HL-60 (cell line): ENCODE measurements around the gene GDPD5.

Experiments used
- DNase-seq, 2 experiments: peaks; one replicate each; pipeline ENCODE4 v3.0.0-alpha.2; 2010 to 2020; ENCODE audit warnings: low read depth in 1 of 2, low spot score in 1 of 2
- H3K27ac ChIP-seq: fragments of 250-450 bp; sonication (Bioruptor Pico); replicated peaks from 2 replicates; pipeline ENCODE4 v1.5.1; 2020; ENCODE audit warnings: mild to moderate bottlenecking, moderate library complexity
- H3K27me3 ChIP-seq: fragments of 250-450 bp; sonication (Bioruptor Pico); 2 replicates; pipeline ENCODE4 v1.5.1; 2021; ENCODE audit warnings: mild to moderate bottlenecking, moderate library complexity; ENCODE audit not compliant: insufficient read depth, poor library complexity, severe bottlenecking
- H3K4me3 ChIP-seq: replicated peaks from 2 replicates; pipeline ENCODE4 v1.5.1; 2011; ENCODE audit warnings: mild to moderate bottlenecking, control low read depth, low read length; ENCODE audit not compliant: insufficient read depth
- CTCF ChIP-seq: IDR thresholded peaks from one replicate; pipeline ENCODE4 v1.5.1; 2011; ENCODE audit warnings: low read length, control low read depth, inconsistent platforms; ENCODE audit not compliant: insufficient read depth
- GABPA ChIP-seq: IDR thresholded peaks from 2 replicates; pipeline ENCODE4 v1.6.1; 2012; ENCODE audit warnings: low read depth
- POLR2AphosphoS5 ChIP-seq: IDR thresholded peaks from 2 replicates; pipeline ENCODE4 v1.6.1; 2012; ENCODE audit warnings: low read depth
- REST ChIP-seq: IDR thresholded peaks from 2 replicates; pipeline ENCODE4 v1.6.1; 2012; ENCODE audit warnings: low read depth; ENCODE audit not compliant: insufficient replicate concordance
- SPI1 ChIP-seq: IDR thresholded peaks from 2 replicates; pipeline ENCODE4 v1.6.1; 2012; ENCODE audit warnings: low read depth, mild to moderate bottlenecking, borderline replicate concordance

GDPD5 gene

GRCh38 chr11:75566763-75567279, 41.1 kb upstream of the GDPD5 start:
- H3K27ac ChIP-seq: no peak overlapping the region
- peaks cover 14% of the 10 kb centered on the region for H3K27me3 ChIP-seq
- no peak for DNase-seq
- no peak for TF ChIP-seq SPI1
- TF ChIP-seq REST: no peak
- TF ChIP-seq GABPA: no peak
- no peak for TF ChIP-seq CTCF
- no peak for TF ChIP-seq POLR2AphosphoS5
- no peak overlapping the region for H3K4me3 ChIP-seq

- peaks cover 21% of the 10 kb centered on the region for H3K27me3 ChIP-seq
- DNase-seq: no peak
- no peak overlapping the region for H3K27ac ChIP-seq
- TF ChIP-seq SPI1: no peak
- no peak for TF ChIP-seq GABPA
- TF ChIP-seq POLR2AphosphoS5: no peak
- no peak for TF ChIP-seq REST
- TF ChIP-seq CTCF: no peak
- no peak overlapping the region for H3K4me3 ChIP-seq
Measured at GRCh38 chr11:75565916-75566762, 40.4 kb upstream of the GDPD5 start.

GRCh38 chr11:75565221-75565814, 39.6 kb upstream of the GDPD5 start:
- Histone ChIP-seq H3K27me3 (peaks cover 29% of the 10 kb centered on the region), H3K27ac (no peak overlapping the region), H3K4me3 (no peak overlapping the region)
- DNase-seq: no peak
- TF ChIP-seq GABPA: no peak
- no peak for TF ChIP-seq CTCF
- TF ChIP-seq SPI1: no peak
- no peak for TF ChIP-seq POLR2AphosphoS5
- TF ChIP-seq REST: no peak
